Mammary epithelial cell (primary cell): ENCODE data around the gene MAML3.

ENCODE experiments used
- CTCF ChIP-seq, 2 donors: IDR thresholded peaks in 1 of 2; conservative IDR thresholded peaks in 1 of 2; 2 replicates each; pipeline ENCODE4 v1.5.1; 2011 to 2012; ENCODE audit warnings: inconsistent platforms in 2 of 2, low read length in 2 of 2, mild to moderate bottlenecking in 2 of 2, control low read depth in 1 of 2, low read depth in 1 of 2; ENCODE audit not compliant: insufficient read depth in 1 of 2; ENCODE audit errors: extremely low read depth in 1 of 2
- EZH2 ChIP-seq: IDR thresholded peaks from 2 replicates; pipeline ENCODE4 v1.6.1; 2012; ENCODE audit warnings: low read length, inconsistent platforms, borderline replicate concordance

- TF ChIP-seq CTCF (conservative IDR thresholded peaks at IDR 0.05 in 1 of 2, IDR thresholded peaks at IDR 0.05 in 1 of 2; ENCODE audit: extremely low read depth in 1 of 2, insufficient read depth in 1 of 2, low read depth in 1 of 2, low read length in 2 of 2) (no peak), EZH2 (no peak)
Measured at GRCh38 chr4:140046543-140046942, 107.4 kb downstream of the MAML3 start.
